Thyroid gland (tissue), 4 donors: ENCODE data around the gene RPL11. TPM values are rescaled to one million over a fixed set of nuclear protein-coding genes. Genes with fewer than 3 reads are reported as not detected.

Experiments used
- DNase-seq, 2 donors: peaks; one replicate each; pipeline ENCODE4 v3.0.0-alpha.2; 2019
- H3K27ac ChIP-seq, 3 donors: fragments of 200-600 bp; sonication (generic); 1 replicate in 2 of 3; 2 replicates in 1 of 3; pipeline ENCODE4 v1.5.1; 2016 to 2019; ENCODE audit warnings: mild to moderate bottlenecking in 1 of 3, moderate library complexity in 1 of 3
- H3K27me3 ChIP-seq: fragments of 200-600 bp; sonication (generic); one replicate; pipeline ENCODE4 v1.5.1; 2019
- H3K36me3 ChIP-seq, 2 donors: fragments of 200-600 bp; sonication (generic); one replicate each; pipeline ENCODE4 v1.5.1; 2016 to 2019
- H3K4me1 ChIP-seq, 2 donors: fragments of 200-600 bp; sonication (generic); one replicate each; pipeline ENCODE4 v1.5.1; 2017 to 2019
- H3K4me3 ChIP-seq, 3 donors: fragments of 200-600 bp; sonication (generic); replicated peaks in 1 of 3; 1 replicate in 2 of 3; 2 replicates in 1 of 3; pipeline ENCODE4 v1.5.1; 2016; ENCODE audit warnings: mild to moderate bottlenecking in 1 of 3
- H3K9me3 ChIP-seq: fragments of 200-600 bp; sonication (generic); one replicate; pipeline ENCODE4 v1.5.1; 2017
- CTCF ChIP-seq, 6 experiments: fragments of 200-600 bp in 3 of 6; fragments of 450-650 bp in 3 of 6; sonication (generic) in 3 of 6; IDR thresholded peaks; one replicate each; pipeline ENCODE4 v1.5.1; 2016 to 2019; ENCODE audit warnings: antibody characterized with exemption in 6 of 6, mild to moderate bottlenecking in 2 of 6, inconsistent platforms in 1 of 6, moderate library complexity in 1 of 6
- POLR2A ChIP-seq, 2 donors: fragments of 450-650 bp; IDR thresholded peaks; one replicate each; pipeline ENCODE4 v1.6.1; 2017; ENCODE audit warnings: antibody characterized with exemption in 2 of 2, mild to moderate bottlenecking in 2 of 2, moderate library complexity in 1 of 2
- WGBS, 2 donors: methylation state at CpG; one replicate each; pipeline ENCODE4 v1.1.5; 2017; 5-methylcytosine and 5-hydroxymethylcytosine counted together
- intact Hi-C: fragments of 100-400 bp; cut with DNase I; formaldehyde crosslinking; loops from one replicate; pipeline ENCODE4 v1.15.1; 2023
- total RNA-seq, 4 donors: library from RNA; depleted of rRNA; stranded (reverse); fragments of >200 nt; gene quantifications; one replicate each; pipeline ENCODE4 v1.2.3, GENCODE V29; 2016

The RPL11 gene
- total RNA-seq, 4 donors from 2014 or later: 669 to 1,720 (median 801) TPM

DNA sequence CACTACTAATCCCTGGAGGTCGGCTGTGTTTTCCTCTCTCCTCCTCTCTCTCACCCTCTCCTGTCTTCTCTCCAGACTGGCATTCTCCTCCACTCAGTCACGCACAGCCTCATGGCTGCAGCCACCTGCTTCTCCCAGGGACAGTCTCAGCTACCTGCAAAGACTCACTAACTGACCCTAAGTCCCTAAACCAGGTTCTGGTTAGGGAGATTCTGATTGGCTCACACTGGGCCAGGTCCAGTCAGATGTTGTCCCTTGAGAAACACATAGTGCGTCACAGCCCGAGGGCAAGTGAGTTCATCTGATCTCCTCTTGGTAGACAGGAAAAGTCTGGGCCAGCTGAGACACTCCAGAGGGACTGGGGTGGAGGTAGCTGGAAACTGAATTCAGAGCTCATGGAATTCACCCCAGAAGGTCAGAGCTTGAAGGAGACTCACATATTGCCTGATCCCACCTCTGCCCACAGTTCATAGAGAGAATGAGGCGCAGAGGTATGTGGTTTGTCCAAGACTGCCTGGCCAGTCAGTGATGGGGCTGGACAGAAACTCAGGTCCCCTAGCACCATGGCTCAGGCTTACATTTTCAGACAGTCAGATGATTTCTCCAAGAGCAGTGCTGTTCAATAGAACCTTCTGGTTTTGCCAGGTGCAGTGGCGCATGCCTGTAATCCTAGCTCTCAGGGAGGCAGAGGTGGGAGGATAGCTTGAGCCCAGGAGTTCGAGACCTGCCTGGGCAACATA, 40.4 kb upstream of the RPL11 start:
- 44 to 49% methylated on average over 7 of the region's 7 CpGs for whole genome bisulfite sequencing, 2 donors

DNA sequence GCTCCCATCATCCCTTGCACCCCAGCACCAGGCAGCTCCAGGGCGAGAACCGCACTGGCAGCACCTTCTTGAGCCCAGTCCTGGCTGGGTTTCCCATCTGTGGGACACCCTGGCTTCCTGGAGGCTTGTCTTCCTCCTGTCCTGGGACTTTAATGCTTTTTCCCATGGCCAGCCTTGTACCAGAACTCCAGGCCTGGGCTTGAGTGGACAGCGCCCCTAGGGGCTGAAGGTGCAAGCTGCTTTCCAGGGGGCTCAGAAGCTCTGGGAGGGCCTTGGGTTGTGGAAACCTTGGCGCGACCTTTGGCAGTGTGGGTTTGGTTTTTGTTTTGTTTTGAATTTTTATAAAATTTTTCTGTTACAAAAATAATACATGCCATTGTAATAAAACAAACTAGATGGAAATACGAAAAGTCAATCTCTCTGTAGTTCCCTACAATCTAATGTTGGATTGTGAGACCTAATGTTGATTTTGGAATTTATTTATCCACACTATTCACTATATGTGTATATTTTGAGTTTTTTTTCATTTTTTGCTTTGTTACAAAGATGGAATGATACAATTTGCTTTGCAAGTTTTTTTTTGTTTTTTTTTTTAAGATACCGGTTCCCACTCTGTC, 33.8 kb upstream of the RPL11 start:
- no peak overlapping the region for H3K4me3 ChIP-seq
- H3K9me3 ChIP-seq: no peaks in the 10 kb centered on the region
- intact Hi-C loops: no loop called here
- H3K27me3 ChIP-seq: no peaks in the 10 kb centered on the region
- H3K36me3 ChIP-seq: no peaks in the 10 kb centered on the region
- peak; percentile 52 to 63 for DNase-seq
- TF ChIP-seq CTCF (IDR thresholded peaks at IDR 0.05): peak; percentile 56 to 86 (median 60)
- no peak for TF ChIP-seq POLR2A (IDR thresholded peaks at IDR 0.05)
- whole genome bisulfite sequencing, 2 donors: 60 to 64% methylated on average over 7 of the region's 7 CpGs
- peaks cover 0 to 10% of the 10 kb centered on the region in 2 donors for H3K4me1 ChIP-seq
- H3K27ac ChIP-seq: no peak overlapping the region

More for the DNA sequence above, 40.4 kb upstream of the RPL11 start:
- no peak for TF ChIP-seq CTCF (IDR thresholded peaks at IDR 0.05)
- TF ChIP-seq POLR2A (IDR thresholded peaks at IDR 0.05): peak in 1 of 2 donors; percentile 71
- peaks cover 23 to 27% of the 10 kb centered on the region in 2 donors for H3K4me1 ChIP-seq
- no peak overlapping the region for H3K4me3 ChIP-seq
- no peaks in the 10 kb centered on the region for H3K27me3 ChIP-seq
- H3K27ac ChIP-seq: peak overlapping the region; percentile 90 to 98 (median 97)
- H3K9me3 ChIP-seq: no peaks in the 10 kb centered on the region
- H3K36me3 ChIP-seq: no peaks in the 10 kb centered on the region
- peak; percentile 88 to 89 for DNase-seq
- intact Hi-C loops: no loop called here

- TF ChIP-seq CTCF (IDR thresholded peaks at IDR 0.05): no peak
- no peak for TF ChIP-seq POLR2A (IDR thresholded peaks at IDR 0.05)
Observed at GRCh38 chr1:23660671-23661070, 30.9 kb upstream of the RPL11 start.

DNA sequence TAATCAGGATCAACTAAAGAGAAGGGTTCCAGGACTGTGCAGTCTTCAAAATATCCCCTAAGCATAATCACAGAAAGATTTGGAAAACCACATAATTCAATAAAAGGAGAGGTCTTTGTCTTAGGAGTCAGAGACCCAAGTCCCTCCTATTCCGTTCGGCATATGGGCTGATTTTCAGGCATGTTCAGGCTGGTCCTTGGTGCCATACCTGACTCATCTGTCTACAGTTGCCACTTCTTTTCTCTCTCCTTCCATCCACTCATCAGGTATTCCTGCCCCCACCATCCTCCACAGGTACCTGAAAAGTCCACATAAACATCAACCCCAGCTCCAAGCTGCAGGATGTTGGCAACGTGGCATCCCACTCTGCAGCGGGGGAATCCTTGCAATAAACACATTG, 29.7 kb upstream of the RPL11 start:
- Histone ChIP-seq H3K9me3 (no peaks in the 10 kb centered on the region), H3K4me3 (no peak overlapping the region), H3K4me1 (peaks cover 0 to 9% of the 10 kb centered on the region in 2 donors), H3K27ac (no peak overlapping the region), H3K27me3 (no peaks in the 10 kb centered on the region), H3K36me3 (no peaks in the 10 kb centered on the region)
- TF ChIP-seq CTCF (IDR thresholded peaks at IDR 0.05): no peak
- TF ChIP-seq POLR2A (IDR thresholded peaks at IDR 0.05): no peak
- 64 to 90% methylated on average over 4 of the region's 4 CpGs for WGBS, 2 donors
- intact Hi-C loops: no loop called here
- no peak for DNase-seq

More at GRCh38 chr1:23660671-23661070, 30.9 kb upstream of the RPL11 start:
- H3K4me3 ChIP-seq: no peak overlapping the region
- H3K27me3 ChIP-seq: no peaks in the 10 kb centered on the region
- H3K4me1 ChIP-seq: peaks cover 0 to 10% of the 10 kb centered on the region in 2 donors
- no peak overlapping the region for H3K27ac ChIP-seq
- no peaks in the 10 kb centered on the region for H3K36me3 ChIP-seq
- intact Hi-C loops: no loop called here
- no peak for DNase-seq
- H3K9me3 ChIP-seq: no peaks in the 10 kb centered on the region
- WGBS, 2 donors: 77 to 84% methylated on average over 9 of the region's 9 CpGs
